ENCODE data around the gene PALM3.

GRCh38 chr19:14006085-14006765, 55.7 kb downstream of the PALM3 start, which contains the start of gene RFX1:
- TF ChIP-seq CTCF (IDR thresholded peaks at IDR 0.05; ENCODE audit: low read length) (no peak), EZH2 (IDR thresholded peaks at IDR 0.05; ENCODE audit: borderline replicate concordance, low read length) (no peak)

All from OCI-LY1 (cell line).